Measurements from ENCODE around the gene USP3.

The USP3 gene

GRCh38 chr15:63497642-63498467 is 6.5 kb upstream of the USP3 start:
- DNase-seq: peak; percentile 86

GRCh38 chr15:63499175-63499549 is 5.2 kb upstream of the USP3 start:
- DNase-seq: no peak

GRCh38 chr15:63499611-63500010 is 4.8 kb upstream of the USP3 start:
- DNase-seq: no peak

GRCh38 chr15:63500265-63501250 is 3.8 kb upstream of the USP3 start:
- no peak for DNase-seq

- DNase-seq: peak; percentile 53
Observed at GRCh38 chr15:63501256-63502089, 2.9 kb upstream of the USP3 start.

- no peak for DNase-seq
Observed at GRCh38 chr15:63502137-63502766, 2.1 kb upstream of the USP3 start.

GRCh38 chr15:63502843-63503738 is 1.3 kb upstream of the USP3 start:
- DNase-seq: peak; percentile 94

GRCh38 chr15:63503739-63504246 is 600 bp upstream of the USP3 start:
- peak; percentile 88 for DNase-seq

- DNase-seq: peak; percentile 57
Observed at GRCh38 chr15:63504979-63505841, 817 bp downstream of the USP3 start.

- no peak for DNase-seq
Observed at GRCh38 chr15:63505842-63506222, 1.4 kb downstream of the USP3 start.

- DNase-seq: peak; percentile 67
Observed at GRCh38 chr15:63506537-63507035, 2.2 kb downstream of the USP3 start.

- DNase-seq: no peak
Observed at GRCh38 chr15:63507878-63508818, 3.8 kb downstream of the USP3 start.

GRCh38 chr15:63509056-63509954 is 4.9 kb downstream of the USP3 start:
- no peak for DNase-seq

- peak; percentile 50 for DNase-seq
Observed at GRCh38 chr15:63509955-63510940, 5.9 kb downstream of the USP3 start.

GRCh38 chr15:63512148-63512547 is 7.8 kb downstream of the USP3 start:
- DNase-seq: no peak

GRCh38 chr15:63513271-63513670 is 8.9 kb downstream of the USP3 start:
- DNase-seq: no peak
